Measurements from ENCODE around the gene PPARD.

GRCh38 chr6:35473850-35474130 lies 131.4 kb downstream of the PPARD start:
- TF ChIP-seq SUZ12 (IDR thresholded peaks at IDR 0.05; ENCODE audit: extremely low read depth, insufficient read depth, insufficient read length) (no peak), YY1 (IDR thresholded peaks at IDR 0.05; ENCODE audit: insufficient read depth, insufficient read length) (no peak)
